HG02885 (cell line): ENCODE results near the gene TUBB2A.
"Not testable (repeated sequence)": the region's sequence is repeated elsewhere in the genome, so short reads cannot be mapped to it uniquely, and the experiment has no call there.

Source experiments
- ATAC-seq: cut with Tn5 transposase; IDR thresholded peaks from one replicate; pipeline ENCODE4 v1.9.1; 2021; ENCODE audit warnings: mild to moderate bottlenecking; ENCODE audit not compliant: unreplicated experiment, poor library complexity

Gene TUBB2A

DNA sequence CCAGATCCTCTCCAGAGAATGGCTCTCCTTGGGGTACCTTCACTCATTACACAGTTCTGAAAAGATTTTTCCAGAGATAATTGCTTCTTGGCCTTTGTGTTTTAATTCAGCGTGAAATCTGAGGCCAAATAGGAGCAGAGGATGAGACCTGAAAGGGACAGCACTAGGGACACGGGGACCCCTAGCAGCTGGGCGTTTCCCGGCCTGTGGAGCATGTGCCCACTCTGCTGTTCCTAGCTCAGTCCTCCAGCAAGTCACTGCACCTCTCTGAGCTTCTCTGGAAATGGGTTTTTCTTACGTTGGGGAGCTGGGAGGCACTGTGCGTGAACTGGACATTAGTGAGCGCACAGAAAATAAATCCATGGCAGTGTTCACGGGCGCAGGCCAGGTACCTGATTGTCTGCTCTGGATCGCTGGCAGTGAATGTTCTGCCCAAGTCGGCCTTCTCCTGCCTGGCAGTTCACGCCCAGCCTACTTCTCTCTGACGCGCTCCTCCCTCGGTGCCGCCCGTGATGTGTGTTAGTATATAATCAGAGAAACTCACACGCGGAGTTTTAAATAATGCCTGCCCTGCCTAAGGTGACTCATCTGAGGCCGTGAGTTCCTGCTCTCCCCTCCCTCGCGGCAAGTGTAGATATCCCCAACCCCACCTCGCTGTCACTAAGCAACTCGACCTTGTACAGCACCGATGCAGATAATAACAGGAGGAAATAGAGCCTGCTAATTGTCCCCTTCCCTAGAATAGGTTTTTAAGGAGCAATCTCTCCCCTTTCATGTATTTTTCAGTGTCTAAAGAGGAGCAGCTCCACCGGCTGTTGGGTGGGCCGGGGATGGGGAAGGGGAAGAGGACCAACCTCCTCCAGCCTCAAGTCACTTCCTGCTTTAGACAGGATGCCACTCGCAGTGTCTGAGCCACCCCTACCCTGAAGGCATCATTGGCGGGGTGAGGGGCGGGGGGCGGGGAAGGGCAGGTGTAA lies 2.7 kb upstream of the TUBB2A start:
- ATAC-seq = no peak

DNA sequence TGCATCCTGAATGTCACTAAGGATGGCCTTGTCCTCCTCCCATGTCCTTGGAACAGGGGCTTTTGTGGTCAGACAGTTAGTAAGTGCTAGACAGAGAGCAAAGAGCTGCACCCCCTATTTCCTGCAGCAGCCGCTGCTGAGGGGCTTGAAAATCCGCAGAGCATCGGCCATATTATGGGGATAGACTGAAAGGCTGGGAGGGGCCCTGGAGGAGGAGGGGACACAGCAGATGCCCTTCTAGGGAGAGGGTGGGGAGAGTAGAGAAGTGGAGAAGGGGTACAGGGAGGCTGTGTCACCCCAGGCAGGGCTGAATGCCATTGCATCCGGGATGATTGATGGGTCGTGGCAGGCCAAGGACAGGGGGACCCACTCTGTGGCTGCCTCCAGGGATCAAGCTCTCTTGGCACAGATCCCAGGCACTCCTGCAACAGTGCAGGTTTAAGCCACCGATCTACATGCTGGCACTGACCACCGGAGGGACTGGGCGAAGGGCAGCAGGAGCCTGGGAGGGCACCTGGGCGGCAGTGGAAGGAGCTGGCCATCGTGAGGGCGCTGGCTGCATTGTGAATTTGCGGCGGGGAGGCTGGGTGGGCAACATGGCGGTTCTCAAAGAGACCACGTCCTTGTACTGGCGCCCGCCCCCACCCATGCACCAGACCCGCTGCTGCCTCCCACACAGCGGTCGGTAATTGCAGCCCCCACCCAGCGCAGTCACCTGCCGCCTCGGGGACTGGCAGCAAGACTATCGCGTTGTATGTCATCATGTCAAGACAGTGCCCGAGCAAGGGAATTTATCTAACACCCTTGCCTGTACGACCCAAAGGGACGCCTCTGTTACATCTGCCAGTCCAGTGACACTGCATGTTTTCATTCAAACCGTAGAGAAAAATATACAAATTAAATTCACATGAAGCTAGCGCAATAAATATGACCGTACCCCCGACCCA lies 887 bp downstream of the TUBB2A start:
- ATAC-seq = peak; percentile 6

DNA sequence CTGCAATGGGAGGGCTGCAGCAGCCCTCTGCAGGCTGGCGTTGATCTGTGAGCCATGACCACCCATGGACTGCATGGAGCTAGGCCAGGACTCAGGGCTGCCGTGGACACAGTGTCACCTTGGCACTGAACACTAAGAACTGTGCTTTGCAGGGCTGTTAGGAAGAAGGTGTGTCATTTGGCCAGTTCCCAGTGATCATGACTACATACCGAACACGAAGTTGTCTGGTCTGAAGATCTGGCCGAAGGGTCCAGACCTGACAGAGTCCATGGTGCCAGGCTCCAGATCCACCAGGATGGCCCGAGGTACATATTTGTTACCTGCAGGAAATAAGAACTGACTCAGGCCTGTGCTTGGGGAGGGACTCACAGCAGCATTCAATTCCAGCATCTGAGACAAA lies 1.9 kb downstream of the TUBB2A start:
- not testable (repeated sequence) for ATAC-seq

DNA sequence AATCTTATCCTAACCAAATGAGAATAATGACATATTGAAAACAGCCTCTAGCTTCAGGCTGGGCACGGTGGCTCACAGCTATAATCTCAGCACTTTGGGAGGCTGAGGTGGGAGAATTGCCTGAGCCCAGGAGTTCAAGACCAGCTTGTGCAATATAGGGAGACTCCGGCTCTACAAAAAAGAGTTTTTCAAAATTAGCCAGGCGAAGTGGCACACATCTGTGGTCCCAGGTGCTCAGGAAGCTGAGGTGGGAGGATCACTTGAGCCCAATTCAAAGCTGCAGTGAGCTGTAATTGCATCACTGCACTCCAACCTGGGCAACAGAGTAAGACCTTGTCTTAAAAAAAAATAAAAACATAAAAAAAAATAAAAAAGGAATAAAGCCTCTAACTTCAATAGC lies 4.7 kb downstream of the TUBB2A start:
- ATAC-seq = no peak

DNA sequence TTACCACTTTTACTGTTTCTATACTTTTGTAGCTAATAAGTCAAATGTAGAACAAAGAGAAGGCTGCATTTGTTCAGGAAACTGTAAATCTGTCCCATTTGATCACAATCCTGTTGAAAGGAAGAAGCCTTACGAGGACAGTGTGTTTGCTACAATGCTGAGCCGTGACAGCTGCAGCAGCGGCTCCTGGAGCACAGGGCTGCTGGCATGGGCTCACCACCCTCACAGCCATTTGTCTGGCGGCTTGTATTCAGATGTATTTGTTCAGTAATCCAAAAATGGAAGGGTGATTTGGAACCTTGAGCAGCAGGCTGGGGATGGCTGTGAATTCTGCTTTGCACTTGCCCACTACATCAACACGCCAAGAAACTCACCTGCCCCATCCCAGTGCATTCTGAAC lies 5.7 kb downstream of the TUBB2A start:
- no peak for ATAC-seq

DNA sequence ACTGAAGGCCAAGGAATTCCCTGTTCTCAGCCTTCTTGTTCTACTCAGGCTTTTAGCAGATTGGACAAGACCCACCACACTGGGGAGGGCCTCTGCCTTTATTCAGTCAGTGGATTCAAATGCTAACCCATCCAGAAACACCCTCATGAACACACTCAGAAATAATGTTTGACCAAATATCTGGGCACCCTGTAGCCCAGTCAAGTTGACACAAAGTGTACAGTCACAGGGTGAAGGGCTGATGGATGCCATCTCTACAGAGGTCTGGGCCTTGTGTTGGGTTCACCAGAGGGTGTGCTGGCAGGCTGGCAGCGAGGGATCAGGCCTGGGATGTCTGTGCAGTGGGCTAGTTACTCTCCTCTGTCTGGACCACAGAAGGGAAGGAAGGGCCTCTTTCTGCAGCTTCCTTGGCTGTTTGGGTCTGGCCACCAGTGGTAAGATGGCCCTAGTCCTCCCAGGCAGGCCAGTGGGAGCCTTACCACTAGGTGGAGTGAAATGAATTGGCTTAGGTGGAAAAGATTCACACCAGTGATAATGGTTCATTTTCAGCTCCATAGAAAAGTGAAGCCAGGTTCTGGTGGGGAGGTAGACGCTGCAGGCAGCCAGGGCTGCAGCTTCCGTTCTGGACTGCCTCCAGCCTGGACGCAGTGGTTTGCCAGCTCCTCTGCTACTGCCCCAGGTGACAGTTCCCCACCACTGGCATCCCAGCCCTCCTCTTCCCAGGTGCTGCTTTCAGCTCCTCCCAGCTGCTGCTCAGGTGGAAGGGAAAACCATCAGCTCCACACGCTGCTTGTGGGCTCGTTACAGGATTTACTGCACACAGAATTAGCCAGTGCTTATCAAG lies 9.2 kb downstream of the TUBB2A start:
- no peak for ATAC-seq

DNA sequence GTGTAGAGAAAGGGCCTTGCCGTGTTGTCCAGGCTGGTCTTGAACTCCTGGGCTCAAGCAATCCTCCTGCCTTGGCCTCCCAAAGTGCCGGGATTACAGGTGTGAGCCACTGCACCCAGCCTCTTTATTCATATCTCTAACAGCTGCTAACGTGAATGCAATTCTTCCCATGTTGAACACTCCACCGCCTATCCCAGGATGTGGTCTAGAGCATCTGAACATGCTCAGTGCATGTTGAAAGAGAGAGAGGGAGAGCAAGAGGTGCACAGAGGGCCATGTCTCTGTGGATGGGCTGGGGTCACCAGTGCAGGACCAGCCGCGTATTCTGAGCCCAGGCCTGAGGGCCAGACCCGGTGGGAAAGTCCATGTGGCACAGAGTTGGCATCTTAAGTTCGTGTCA lies 12.8 kb downstream of the TUBB2A start:
- ATAC-seq = no peak

DNA sequence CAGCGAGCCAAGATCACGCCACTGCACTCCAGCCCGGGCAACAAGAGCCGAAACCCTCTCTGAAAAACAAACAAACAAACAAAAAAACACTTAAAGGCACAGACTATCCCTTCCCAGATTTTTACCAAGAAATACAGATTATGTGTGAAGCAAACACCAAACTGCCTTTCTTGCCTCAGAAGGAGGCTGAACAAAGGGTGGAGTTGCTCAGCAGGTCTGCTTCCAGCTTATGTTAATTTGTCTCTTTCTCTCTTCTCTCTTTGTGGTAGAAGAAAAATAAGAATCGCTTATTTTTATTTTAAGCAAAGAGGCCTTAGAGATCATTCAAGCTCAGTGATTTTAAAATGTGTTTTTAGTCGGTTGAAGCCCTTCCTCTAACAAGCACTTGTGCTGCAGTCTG lies 14.2 kb downstream of the TUBB2A start:
- no peak for ATAC-seq

DNA sequence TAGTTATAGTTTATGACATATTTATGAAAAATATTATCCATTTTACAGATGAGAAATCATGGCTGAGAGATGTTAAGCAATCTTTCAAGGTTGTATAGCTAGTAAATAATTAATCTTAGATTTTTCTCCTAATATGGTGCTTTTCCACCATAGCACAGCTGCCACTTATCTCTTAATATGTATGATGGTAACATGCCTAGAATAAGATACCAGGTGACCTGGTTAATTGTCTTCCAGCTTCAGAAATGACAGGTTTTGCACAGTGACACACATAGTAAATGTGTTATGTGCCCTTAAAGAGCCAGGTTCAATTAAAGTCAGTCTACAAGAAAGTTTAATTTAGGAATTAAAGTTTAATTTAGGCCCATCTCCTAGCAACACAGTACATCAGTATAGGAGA lies 14.8 kb downstream of the TUBB2A start:
- no peak for ATAC-seq

DNA sequence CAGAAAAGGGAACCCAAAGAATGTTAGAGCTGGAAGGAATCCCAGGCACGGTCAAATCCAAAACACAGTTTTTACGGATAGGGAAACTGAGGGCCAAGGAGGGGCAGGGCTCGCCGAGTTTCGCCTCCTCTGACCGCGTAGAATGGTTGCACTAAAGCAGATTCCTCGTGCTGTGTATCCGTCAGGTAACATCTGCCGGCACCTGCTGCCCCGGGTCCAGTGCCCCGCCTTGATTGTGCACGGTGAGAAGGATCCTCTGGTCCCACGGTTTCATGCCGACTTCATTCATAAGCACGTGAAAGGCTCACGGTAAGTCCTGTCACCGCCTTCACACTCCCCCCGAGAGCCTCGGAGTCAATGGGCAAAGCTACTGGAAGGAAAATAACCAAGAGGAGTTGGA lies 17.1 kb downstream of the TUBB2A start:
- no peak for ATAC-seq

DNA sequence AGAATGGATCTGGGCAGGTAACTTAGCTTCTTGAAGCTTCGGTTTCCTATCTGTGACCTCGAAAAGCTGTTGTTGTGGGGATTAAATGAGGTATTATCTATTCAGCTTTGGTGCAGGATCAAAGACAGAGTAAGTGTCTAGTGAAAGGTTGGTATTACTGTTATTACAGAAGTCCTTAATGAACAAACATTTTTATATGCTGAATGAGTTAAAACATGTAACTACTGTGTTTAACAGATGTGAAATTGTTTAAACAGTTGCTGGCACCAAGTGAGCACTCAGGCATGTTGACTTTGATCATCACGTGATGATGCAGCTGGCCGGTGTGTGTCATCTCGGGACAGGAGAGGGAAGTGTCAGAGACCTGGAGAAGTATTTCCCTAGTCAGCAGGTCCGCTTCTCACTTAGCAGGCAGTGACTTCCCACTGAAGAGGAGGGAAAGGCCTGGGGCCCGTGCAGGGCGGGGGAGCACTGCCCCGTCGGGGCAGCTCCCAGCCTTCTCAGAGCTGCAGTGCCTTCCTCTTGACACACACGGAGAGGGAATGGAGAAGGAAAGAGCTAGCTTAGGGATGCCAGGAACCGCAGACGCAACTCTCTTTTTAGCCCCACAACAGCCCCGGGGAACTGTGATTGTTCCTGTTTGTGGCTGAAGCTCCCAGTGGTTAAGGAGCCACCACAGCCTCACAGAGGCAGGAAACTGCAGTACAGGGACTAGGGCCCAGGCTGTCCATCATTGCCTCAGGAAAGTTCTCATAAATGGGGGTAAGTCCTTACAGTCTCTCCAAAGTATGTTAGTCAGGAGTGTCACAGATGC lies 18.0 kb downstream of the TUBB2A start:
- ATAC-seq = no peak

DNA sequence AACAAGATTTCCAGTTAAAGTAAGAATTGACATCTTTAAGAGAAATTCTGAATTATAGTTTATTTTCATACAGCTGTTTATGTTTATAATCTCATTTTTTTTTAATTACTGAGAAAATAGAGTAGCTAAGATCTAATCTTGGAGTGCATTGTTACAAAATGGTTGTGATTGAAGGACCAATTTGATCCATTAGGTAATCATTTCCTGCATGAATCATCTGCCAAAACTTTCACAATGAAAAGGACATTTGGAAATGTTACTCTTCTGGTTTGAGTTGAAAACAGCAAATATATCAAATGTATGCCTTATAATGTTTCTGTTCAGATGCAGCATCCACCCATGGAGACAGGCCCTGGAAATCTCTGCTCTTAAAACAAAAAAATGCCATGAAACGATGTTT lies 19.0 kb downstream of the TUBB2A start:
- ATAC-seq = no peak

DNA sequence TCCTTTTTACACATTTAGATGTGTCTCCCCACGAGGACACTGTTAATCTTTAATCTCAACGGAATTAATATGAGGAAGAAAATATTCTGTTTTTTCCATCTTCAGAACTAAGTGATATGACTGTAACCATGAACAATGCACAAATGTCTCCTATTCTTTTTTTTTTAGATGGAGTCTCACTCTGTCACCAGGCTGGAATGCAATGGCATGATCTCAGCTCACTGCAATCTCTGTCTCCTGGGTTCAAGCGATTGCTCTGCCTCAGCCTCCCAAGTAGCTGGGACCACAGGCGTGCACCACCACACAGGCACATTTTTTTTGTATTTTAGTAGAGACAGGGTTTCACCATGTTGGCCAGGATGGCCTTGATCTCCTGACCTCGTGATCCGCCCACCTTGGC lies 19.5 kb downstream of the TUBB2A start:
- not testable (repeated sequence) for ATAC-seq

DNA sequence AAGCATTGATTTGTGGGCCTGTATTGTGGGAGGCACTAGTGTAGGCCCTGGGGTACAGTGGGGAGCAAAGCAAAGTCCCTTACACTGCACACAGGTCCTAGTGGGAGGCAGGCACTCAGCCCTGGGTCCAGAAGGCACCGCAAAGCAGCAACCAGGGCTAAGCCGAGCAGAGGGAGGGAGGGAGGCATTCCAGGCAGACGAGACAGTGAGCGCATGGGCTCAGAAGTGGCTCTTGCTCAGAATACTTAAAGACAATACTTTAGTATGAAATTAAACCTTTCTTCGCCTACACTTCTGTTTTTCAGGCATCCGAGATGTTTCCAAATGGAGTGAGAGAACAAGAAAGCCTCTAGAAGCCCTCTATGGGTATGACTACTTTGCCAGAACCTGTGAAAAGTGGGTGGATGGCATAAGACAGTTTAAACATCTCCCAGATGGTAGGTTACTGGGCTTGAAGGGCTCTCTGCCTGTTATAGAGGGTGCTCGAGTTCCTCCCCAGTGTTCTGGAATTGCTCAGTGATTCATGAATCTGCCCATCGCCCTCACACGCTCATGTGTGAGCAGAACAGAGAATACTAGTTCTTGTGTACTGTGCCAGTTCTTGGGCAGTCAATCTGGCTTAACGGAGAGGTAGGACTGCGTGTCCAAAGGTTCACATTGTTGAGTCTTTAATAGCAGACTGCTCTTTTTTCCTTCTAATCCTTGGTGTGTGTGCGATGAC lies 20.1 kb downstream of the TUBB2A start:
- no peak for ATAC-seq

DNA sequence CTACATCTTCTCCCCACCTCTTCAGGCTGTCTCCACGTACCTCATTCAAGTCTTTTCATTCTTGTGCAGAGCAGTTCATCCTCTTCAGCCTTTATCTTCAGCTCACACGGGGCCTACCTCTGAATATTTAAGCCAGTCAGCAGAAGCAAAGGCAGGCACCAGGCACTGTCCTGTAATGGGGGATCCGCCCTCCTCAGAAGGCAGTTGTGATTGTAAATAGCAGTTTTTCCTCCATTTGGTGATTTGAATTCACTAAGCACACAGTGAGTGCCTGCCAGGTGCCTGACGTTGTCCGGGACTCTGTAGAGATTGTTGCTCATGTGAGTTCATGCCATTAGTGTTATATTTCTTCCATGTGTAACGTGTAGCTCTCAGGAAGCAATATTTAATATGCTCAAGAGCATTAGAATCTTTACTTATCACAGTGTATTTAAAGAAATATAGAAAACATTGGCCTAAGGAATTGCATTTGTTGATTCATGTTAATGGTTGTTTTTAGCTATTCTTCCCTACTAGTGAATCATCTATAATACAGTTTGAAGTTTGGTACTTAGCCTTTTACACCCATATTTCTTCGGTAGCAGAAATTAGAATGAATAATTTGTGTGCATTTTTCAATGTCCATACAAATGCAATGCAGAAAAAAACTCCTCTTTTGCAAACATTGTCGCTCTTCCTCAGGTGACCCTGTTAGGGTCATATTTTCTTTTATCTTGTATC lies 20.9 kb downstream of the TUBB2A start:
- no peak for ATAC-seq

DNA sequence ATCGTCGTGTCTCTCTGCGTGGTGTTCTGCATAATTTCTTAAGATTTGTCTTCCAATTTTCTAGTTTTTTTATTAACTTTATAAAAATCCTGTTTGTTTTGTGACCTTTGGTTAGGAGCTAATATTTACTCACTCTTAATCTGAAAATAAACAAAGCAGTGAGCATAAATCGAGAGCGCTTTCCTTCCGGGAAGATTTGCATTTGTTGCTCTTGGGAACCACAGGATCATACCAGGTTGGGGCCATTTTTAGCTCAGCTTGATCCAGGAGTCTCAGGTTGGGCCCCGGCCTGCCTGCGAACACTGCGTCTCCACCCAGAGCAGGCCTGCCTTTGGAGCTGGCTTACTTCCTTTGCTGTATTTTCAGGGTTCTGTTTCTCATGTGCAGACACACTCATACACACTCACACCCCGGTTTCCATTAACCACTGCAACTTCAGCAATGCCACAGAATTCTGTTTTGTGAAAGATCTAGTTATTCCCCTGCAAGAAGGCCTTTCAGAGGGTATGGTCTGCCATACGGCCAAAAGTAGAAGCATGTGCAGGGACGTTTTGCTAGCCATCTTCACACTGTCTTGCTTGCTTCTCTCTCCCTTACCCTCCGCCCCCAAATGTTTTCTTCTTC lies 21.6 kb downstream of the TUBB2A start:
- ATAC-seq = no peak

DNA sequence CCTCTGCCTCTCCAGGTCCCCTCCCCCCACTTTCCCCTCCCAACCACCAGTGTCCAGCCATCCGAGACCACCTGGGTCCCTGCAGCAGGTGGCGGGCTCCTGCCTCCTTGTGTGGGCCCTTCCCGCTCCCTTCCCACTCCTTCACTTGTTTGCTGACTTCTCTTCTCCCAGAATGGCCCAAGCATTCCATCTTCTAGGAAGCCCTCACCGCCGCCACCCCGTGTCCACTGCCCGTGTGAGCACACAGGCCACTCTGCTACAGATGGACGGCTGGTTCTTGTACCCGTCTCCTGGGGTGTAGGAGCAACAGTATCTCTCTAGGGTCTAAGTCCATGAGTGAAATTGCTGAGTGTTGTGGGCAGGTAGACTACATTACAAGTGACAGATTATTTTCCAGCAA lies 23.8 kb downstream of the TUBB2A start:
- no peak for ATAC-seq

DNA sequence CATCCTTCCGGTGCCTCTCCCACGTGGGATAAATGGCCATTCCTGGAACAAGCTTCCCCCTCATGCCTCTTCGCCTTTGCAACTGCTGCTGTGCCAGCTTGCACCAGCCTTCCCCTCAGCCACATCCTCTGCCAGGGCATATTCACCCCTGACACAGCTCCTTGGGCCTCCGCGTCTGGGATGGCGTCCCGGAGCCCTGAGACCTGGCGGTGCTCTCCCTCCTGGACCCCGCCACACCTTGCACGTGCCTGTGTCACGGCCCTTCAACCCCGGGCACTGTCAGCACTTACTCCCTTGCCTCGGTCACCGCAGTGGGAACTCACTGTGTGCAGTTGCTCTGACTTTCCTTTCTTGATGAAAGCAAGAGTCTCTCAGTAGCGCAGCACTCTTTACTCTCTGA lies 25.6 kb downstream of the TUBB2A start:
- no peak for ATAC-seq
